Activated B cell treated with CpG ODN at 0.5 μM for 24 hours (primary cell): Measurements from ENCODE around the gene ZC2HC1B. TPM values are rescaled to one million over a fixed set of nuclear protein-coding genes. Genes with fewer than 3 reads are reported as not detected.

ENCODE experiments used
- ATAC-seq: fragments of 200-7000 bp; cut with Tn5 transposase; one replicate; pipeline ENCODE4 v1.10.0; 2021; ENCODE audit warnings: low read depth, mild to moderate bottlenecking, moderate library complexity
- CTCF ChIA-PET: fragments of 350-600 bp; sonication (Branson Sonifier 250); formaldehyde crosslinking; loops from one replicate; lab custom pipeline; 2021; ENCODE audit warnings: antibody characterized with exemption; lab: Charles Lee
- POLR2A ChIA-PET: fragments of 350-600 bp; sonication (Branson Sonifier 250); formaldehyde crosslinking; loops from one replicate; lab custom pipeline; 2021; ENCODE audit warnings: antibody characterized with exemption; lab: Charles Lee
- DNase-seq: peaks from one replicate; pipeline ENCODE4 v3.0.0; 2022
- H3K27ac Mint-ChIP-seq: one replicate; pipeline ENCODE4 v1.8.0; 2020; ENCODE audit warnings: mixed read lengths
- H3K27me3 Mint-ChIP-seq: one replicate; pipeline ENCODE4 v1.8.0; 2021; ENCODE audit warnings: mixed read lengths
- H3K36me3 Mint-ChIP-seq: one replicate; pipeline ENCODE4 v1.8.0; 2021; ENCODE audit warnings: low read depth, mixed read lengths
- H3K4me1 Mint-ChIP-seq: one replicate; pipeline ENCODE4 v1.8.0; 2021; ENCODE audit warnings: mixed read lengths
- H3K4me3 Mint-ChIP-seq: one replicate; pipeline ENCODE4 v1.8.0; 2020; ENCODE audit warnings: mild to moderate bottlenecking, mixed read lengths
- H3K9me3 Mint-ChIP-seq: one replicate; pipeline ENCODE4 v1.8.0; 2020; ENCODE audit warnings: mixed read lengths
- intact Hi-C: fragments of 100-400 bp; cut with micrococcal nuclease; formaldehyde crosslinking; loops from one replicate; pipeline ENCODE4 v1.15.1; 2024
- total RNA-seq: library from RNA; stranded (reverse); gene quantifications from 2 replicates; pipeline ENCODE4 v1.2.3, GENCODE V29; 2022
- TF ChIP-seq, protein P1 (sequence below): fragments of 200-600 bp; IDR thresholded peaks from one replicate; pipeline ENCODE4 v1.8.0; 2022; ENCODE audit warnings: antibody characterized with exemption, mild to moderate bottlenecking

Gene ZC2HC1B
- total RNA-seq, 1 donor from 2014 or later, result 2.3 TPM

DNA sequence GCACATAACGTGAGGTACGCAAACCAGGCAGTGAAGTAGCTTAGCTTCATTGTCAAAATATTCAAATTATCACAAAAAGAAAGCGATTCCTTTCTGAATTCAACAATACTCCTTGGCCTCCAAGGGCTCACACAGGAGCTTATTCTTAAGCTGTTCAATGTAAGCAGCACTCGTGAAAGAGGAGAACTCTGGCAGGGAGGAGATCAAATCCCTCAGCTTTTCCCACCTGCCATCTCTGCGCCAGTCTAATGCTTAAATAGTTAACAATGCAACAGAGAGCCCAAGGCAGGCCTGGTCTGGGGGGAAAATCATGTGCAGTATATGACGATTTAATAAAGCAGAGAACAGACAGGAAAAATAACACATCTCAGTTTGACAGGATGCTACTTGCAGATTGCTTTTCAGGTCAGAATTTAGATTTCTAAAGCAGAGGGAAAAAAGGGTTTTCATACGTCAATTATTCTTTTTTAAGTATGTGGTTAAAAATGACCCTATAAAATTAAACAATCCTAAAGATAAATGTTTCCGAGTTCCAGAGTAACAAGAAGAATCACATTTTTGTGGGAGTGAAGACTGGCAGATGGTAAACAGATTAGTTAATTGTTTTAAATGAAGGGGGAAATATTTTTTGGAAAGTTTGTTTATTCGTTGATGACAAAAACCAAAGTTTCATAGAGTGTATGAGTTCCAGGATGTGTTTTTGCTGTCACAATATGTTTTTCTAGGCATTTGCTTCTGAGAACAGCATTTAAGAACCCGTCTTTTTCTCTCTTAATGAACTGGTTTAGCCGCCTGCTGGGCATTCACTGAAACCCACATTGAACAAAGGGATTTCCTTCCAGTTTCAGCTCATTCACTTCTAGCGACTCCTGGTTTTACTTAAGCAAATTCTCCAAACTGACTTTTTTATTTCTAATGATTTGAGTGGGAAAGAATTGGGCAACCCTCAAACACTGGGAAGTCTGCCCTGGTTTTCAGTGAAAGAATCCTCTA lies 97.9 kb downstream of the ZC2HC1B start:
- no peaks in the 10 kb centered on the region for H3K9me3 Mint-ChIP-seq
- no peaks in the 10 kb centered on the region for H3K4me1 Mint-ChIP-seq
- peaks cover 17% of the 10 kb centered on the region for H3K36me3 Mint-ChIP-seq
- DNase-seq (no peak), ATAC-seq (no peak)
- no peaks in the 10 kb centered on the region for H3K27me3 Mint-ChIP-seq
- no peak overlapping the region for H3K4me3 Mint-ChIP-seq
- CTCF ChIA-PET, result no interaction called here
- intact Hi-C loops, result no loop called here
- H3K27ac Mint-ChIP-seq, result no peak overlapping the region
- POLR2A ChIA-PET, result no interaction called here
- TF ChIP-seq, protein P1, sequence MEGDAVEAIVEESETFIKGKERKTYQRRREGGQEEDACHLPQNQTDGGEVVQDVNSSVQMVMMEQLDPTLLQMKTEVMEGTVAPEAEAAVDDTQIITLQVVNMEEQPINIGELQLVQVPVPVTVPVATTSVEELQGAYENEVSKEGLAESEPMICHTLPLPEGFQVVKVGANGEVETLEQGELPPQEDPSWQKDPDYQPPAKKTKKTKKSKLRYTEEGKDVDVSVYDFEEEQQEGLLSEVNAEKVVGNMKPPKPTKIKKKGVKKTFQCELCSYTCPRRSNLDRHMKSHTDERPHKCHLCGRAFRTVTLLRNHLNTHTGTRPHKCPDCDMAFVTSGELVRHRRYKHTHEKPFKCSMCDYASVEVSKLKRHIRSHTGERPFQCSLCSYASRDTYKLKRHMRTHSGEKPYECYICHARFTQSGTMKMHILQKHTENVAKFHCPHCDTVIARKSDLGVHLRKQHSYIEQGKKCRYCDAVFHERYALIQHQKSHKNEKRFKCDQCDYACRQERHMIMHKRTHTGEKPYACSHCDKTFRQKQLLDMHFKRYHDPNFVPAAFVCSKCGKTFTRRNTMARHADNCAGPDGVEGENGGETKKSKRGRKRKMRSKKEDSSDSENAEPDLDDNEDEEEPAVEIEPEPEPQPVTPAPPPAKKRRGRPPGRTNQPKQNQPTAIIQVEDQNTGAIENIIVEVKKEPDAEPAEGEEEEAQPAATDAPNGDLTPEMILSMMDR, result no peak

DNA sequence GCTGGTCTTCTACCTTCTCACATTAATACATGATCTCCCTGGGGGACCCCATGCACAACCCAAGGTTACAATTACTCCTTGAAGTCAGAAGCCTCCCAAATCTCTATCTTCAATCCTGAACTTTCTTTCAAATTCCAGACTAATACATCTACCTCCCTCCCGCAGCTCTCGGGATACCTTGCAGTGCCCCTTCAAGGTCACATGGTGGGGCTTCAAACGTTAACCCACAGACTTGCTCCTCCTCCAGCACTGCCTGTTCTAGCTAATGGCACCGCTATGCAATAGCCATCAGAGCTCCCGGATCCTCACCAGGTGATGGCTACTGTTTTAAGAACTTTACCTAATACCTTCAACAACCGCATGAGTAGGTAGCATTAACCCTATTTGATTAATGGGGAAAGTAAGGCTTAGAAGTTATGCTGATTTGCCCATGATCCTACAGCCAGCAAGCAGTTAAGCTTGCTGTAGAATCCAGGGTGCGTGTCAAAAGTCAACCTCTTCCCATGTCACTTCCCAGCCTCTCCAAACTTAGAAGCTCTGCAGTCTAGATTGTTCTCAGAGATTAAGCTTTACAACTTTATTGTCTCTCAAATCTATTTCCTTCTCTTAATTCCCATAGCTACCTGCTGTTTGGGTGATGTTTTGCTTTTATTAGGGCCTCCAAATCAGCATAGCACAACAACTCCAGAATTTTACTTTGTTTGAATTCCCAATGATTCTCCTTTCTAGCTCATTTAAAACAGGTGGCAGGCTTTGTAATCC lies 99.1 kb downstream of the ZC2HC1B start:
- ChIA-PET CTCF (no interaction called here), POLR2A (no interaction called here)
- ATAC-seq (no peak), DNase-seq (no peak)
- Mint-ChIP-seq H3K27me3 (no peaks in the 10 kb centered on the region), H3K27ac (no peak overlapping the region), H3K36me3 (peaks cover 25% of the 10 kb centered on the region), H3K9me3 (no peaks in the 10 kb centered on the region), H3K4me1 (no peaks in the 10 kb centered on the region), H3K4me3 (no peak overlapping the region)
- TF ChIP-seq, protein P1, result no peak
- intact Hi-C loops, result no loop called here

DNA sequence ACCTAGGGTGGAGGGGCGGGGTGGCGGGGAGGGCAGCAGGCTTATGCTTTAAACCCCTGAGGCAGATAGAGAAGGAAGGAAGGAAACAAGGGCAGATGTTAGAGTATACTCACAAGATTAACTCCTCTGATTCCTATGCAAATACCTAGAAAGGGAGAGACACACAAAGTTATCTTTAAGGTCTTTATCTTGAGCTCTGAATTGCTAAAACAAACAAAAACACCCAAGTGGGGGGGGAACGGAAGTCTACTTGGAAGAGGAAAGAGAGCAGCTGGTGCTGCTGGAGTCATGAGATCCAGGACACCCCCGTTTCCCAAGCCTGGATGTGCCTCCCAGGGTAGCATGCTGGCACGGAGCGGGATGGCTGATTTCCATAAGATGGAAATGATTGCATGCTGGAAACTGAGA lies 100.4 kb downstream of the ZC2HC1B start:
- H3K27ac Mint-ChIP-seq, result no peak overlapping the region
- H3K9me3 Mint-ChIP-seq, result no peaks in the 10 kb centered on the region
- intact Hi-C loops, result no loop called here
- TF ChIP-seq, protein P1, result no peak
- H3K4me1 Mint-ChIP-seq, result no peaks in the 10 kb centered on the region
- H3K27me3 Mint-ChIP-seq, result no peaks in the 10 kb centered on the region
- DNase-seq (no peak), ATAC-seq (no peak)
- CTCF ChIA-PET, result interaction anchor here (1.3 kb wide), 1 partner anchor 23 kb away, joined by 5 read pairs; no protein-coding TSS in a partner anchor
- no peak overlapping the region for H3K4me3 Mint-ChIP-seq
- POLR2A ChIA-PET, result no interaction called here
- H3K36me3 Mint-ChIP-seq, result peaks cover 25% of the 10 kb centered on the region

DNA sequence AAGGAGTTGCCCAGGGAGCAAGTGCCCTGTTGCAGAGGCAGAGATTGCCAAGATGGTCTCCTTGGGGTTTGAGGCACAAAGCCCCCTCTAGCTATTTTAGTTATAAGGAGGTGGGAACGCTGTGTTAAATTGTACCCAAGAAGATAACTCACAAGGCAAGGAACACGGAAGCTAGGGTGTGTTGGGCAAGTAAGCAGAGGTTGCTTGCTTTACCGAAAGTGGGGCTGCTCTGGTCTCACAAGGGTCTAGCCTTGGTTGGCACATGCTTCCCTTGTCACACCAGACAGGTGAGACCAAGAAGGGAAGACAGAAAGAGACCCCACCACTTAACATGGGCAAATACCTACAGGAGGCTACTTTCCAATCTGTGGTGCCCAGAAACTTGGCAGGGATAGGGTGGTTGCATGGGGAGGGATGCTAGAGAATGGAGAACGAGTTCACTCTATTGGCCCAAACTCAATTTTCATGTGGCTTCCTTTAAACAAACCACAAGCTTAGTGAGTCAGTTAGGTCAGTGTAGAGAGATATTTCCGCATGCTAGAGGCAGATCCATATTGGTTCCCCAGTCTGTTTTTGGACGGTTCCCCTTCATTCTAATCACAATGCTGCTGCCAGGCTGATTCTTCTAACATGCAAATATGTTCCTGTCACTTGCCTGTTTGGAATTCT lies 101.4 kb downstream of the ZC2HC1B start:
- peaks cover 25% of the 10 kb centered on the region for H3K36me3 Mint-ChIP-seq
- H3K4me3 Mint-ChIP-seq, result no peak overlapping the region
- ATAC-seq (no peak), DNase-seq (no peak)
- no peaks in the 10 kb centered on the region for H3K4me1 Mint-ChIP-seq
- POLR2A ChIA-PET, result no interaction called here
- no peaks in the 10 kb centered on the region for H3K9me3 Mint-ChIP-seq
- H3K27me3 Mint-ChIP-seq, result no peaks in the 10 kb centered on the region
- CTCF ChIA-PET, result no interaction called here
- no peak overlapping the region for H3K27ac Mint-ChIP-seq
- intact Hi-C loops, result no loop called here
- TF ChIP-seq, protein P1, result no peak
